HTERT RPE-1 (cell line): ENCODE data around the gene C2CD4B.

ENCODE experiments used
- in situ Hi-C: fragments of 300-500 bp; cut with MboI; formaldehyde crosslinking; loops from 4 replicates; pipeline ENCODE4 v1.14.3; 2020; ENCODE audit warnings: low sequenced_read_pairs

The C2CD4B gene

GRCh38 chr15:62165104-62165792 is at the start of gene C2CD4B:
Gene C2CD4B (minus strand): TSS chr15:62165285. CDS start chr15:62164984, 301 bp downstream.
- in situ Hi-C loops: no loop called here

- in situ Hi-C loops: no loop called here
Measured at GRCh38 chr15:62212741-62213140, 47.7 kb upstream of the C2CD4B start.

GRCh38 chr15:62211348-62211747 is 46.3 kb upstream of the C2CD4B start:
- in situ Hi-C loops: no loop called here

- in situ Hi-C loops: no loop called here
Measured at GRCh38 chr15:62209821-62210220, 44.7 kb upstream of the C2CD4B start.

- in situ Hi-C loops: no loop called here
Measured at GRCh38 chr15:62209322-62209721, 44.2 kb upstream of the C2CD4B start.

- in situ Hi-C loops: no loop called here
Measured at GRCh38 chr15:62208884-62209283, 43.8 kb upstream of the C2CD4B start.

- in situ Hi-C loops: no loop called here
Measured at GRCh38 chr15:62208367-62208766, 43.3 kb upstream of the C2CD4B start.

- in situ Hi-C loops: no loop called here
Measured at GRCh38 chr15:62190675-62191074, 25.6 kb upstream of the C2CD4B start.

- in situ Hi-C loops: no loop called here
Measured at GRCh38 chr15:62190274-62190673, 25.2 kb upstream of the C2CD4B start.

GRCh38 chr15:62188744-62189143 is 23.7 kb upstream of the C2CD4B start:
- in situ Hi-C loops: no loop called here

GRCh38 chr15:62187910-62188309 is 22.8 kb upstream of the C2CD4B start:
- in situ Hi-C loops: no loop called here

GRCh38 chr15:62187425-62187824 is 22.3 kb upstream of the C2CD4B start:
- in situ Hi-C loops: no loop called here

- in situ Hi-C loops: no loop called here
Measured at GRCh38 chr15:62186578-62186977, 21.5 kb upstream of the C2CD4B start.

- in situ Hi-C loops: no loop called here
Measured at GRCh38 chr15:62183130-62183529, 18.0 kb upstream of the C2CD4B start.

GRCh38 chr15:62173215-62173614 is 8.1 kb upstream of the C2CD4B start:
- in situ Hi-C loops: no loop called here

GRCh38 chr15:62171882-62172281 is 6.8 kb upstream of the C2CD4B start:
- in situ Hi-C loops: no loop called here

- in situ Hi-C loops: no loop called here
Measured at GRCh38 chr15:62165793-62166375, 799 bp upstream of the C2CD4B start.

GRCh38 chr15:62164396-62165103 is 535 bp downstream of the C2CD4B start:
- in situ Hi-C loops: no loop called here

- in situ Hi-C loops: no loop called here
Measured at GRCh38 chr15:62164014-62164395, 1.1 kb downstream of the C2CD4B start.

- in situ Hi-C loops: no loop called here
Measured at GRCh38 chr15:62163397-62164013, 1.6 kb downstream of the C2CD4B start.

- in situ Hi-C loops: no loop called here
Measured at GRCh38 chr15:62153228-62153627, 11.9 kb downstream of the C2CD4B start.

GRCh38 chr15:62150445-62150844 is 14.6 kb downstream of the C2CD4B start:
- in situ Hi-C loops: no loop called here
